K562 (cell line): ENCODE measurements around the gene ZSCAN22. TPM values are rescaled to one million over a fixed set of nuclear protein-coding genes. Genes with fewer than 3 reads are reported as not detected.

Experiments used
- CBX8 ChIP-seq: fragments of 200-600 bp; sonication (generic); IDR thresholded peaks from 2 replicates; pipeline ENCODE4 v1.6.1; 2012; ENCODE audit warnings: borderline replicate concordance, mixed run types, low read depth, mild to moderate bottlenecking, moderate library complexity, mixed read lengths, low read length, control low read depth, inconsistent platforms; ENCODE audit not compliant: poor library complexity, severe bottlenecking; ENCODE audit errors: extremely low read depth
- CC2D1A ChIP-seq: fragments of 450-650 bp; IDR thresholded peaks from 2 replicates; pipeline ENCODE4 v1.6.1; 2017; ENCODE audit warnings: mild to moderate bottlenecking
- CREM ChIP-seq: IDR thresholded peaks from 2 replicates; pipeline ENCODE4 v1.6.1; 2014; ENCODE audit warnings: antibody characterized with exemption, low read depth
- HMGN3 ChIP-seq: IDR thresholded peaks from 2 replicates; pipeline ENCODE4 v1.6.1; 2011; ENCODE audit warnings: borderline replicate concordance, low read depth, mild to moderate bottlenecking, mixed read lengths, low read length; ENCODE audit not compliant: insufficient read length; ENCODE audit errors: extremely low read depth
- KHSRP ChIP-seq: fragments of 450-650 bp; IDR thresholded peaks from 2 replicates; pipeline ENCODE4 v1.6.1; 2017
- MCM7 ChIP-seq, 2 experiments: fragments of 450-650 bp; IDR thresholded peaks; 2 replicates each; pipeline ENCODE4 v1.6.1; 2016 to 2018
- MIER1 ChIP-seq: fragments of 450-650 bp; IDR thresholded peaks from 2 replicates; pipeline ENCODE4 v1.6.1; 2016; ENCODE audit warnings: antibody characterized with exemption, mild to moderate bottlenecking, low read depth
- MTA2 ChIP-seq: fragments of 450-650 bp; IDR thresholded peaks from 2 replicates; pipeline ENCODE4 v1.6.1; 2016; ENCODE audit warnings: low read depth
- NCOA1 ChIP-seq: fragments of 450-650 bp; IDR thresholded peaks from 2 replicates; pipeline ENCODE4 v1.6.1; 2016; ENCODE audit warnings: low read depth
- NELFE ChIP-seq: IDR thresholded peaks from 2 replicates; pipeline ENCODE4 v1.6.1; 2011; ENCODE audit warnings: mild to moderate bottlenecking; ENCODE audit not compliant: insufficient read depth, insufficient read length
- SMARCA5 ChIP-seq: fragments of 450-650 bp; IDR thresholded peaks from 2 replicates; pipeline ENCODE4 v1.6.1; 2016
- ZNF165 ChIP-seq: fragments of 250-450 bp; sonication (Bioruptor Pico); IDR thresholded peaks from 2 replicates; pipeline ENCODE4 v1.4.0; 2020; ENCODE audit warnings: borderline replicate concordance
- ZNF212 ChIP-seq: fragments of 450-650 bp; formaldehyde crosslinking; IDR thresholded peaks from 2 replicates; pipeline ENCODE4 v1.4.0; 2020; ENCODE audit warnings: mild to moderate bottlenecking
- ZNF282 ChIP-seq: sonication (generic); formaldehyde crosslinking; IDR thresholded peaks from 2 replicates; pipeline ENCODE4 v1.8.1; 2023; ENCODE audit warnings: missing genetic modification reagents
- polyA plus RNA-seq, 8 experiments: library from polyadenylated mRNA; depleted of rRNA in 4 of 8; stranded (reverse) in 5 of 8; unstranded in 3 of 8; fragments of >200 nt; fragmentation: Nextera tagmentation in 2 of 8; fragmentation: Illumina TruSeq in 1 of 8; extraction: Ambion mirVana in 2 of 8; extraction: Trizol in 1 of 8; gene quantifications; 2 replicates each; pipeline versions ENCODE4 v1.2.1 to v1.2.3, GENCODE V29; 2011 to 2014; ENCODE audit warnings: inconsistent platforms in 1 of 8, missing spikeins in 1 of 8
- total RNA-seq, 7 experiments: library from RNA; depleted of rRNA in 6 of 7; stranded (reverse); fragments of >200 nt in 6 of 7; fragmentation: Illumina TruSeq in 2 of 7; extraction: Trizol in 2 of 7; gene quantifications; 2 replicates each; pipeline versions ENCODE4 v1.2.1 to v1.2.3, GENCODE V29; 2011 to 2021; ENCODE audit warnings: low replicate concordance in 1 of 7
- TF ChIP-seq, protein P1 (sequence below): fragments of 450-650 bp; IDR thresholded peaks from 2 replicates; pipeline ENCODE4 v1.6.1; 2016; ENCODE audit warnings: low read depth
- TF ChIP-seq, protein P2 (sequence below): fragments of 450-650 bp; IDR thresholded peaks from 2 replicates; pipeline ENCODE4 v1.6.1; 2016; ENCODE audit warnings: missing biosample characterization, missing genetic modification characterization
- TF ChIP-seq, protein P3 (sequence below): IDR thresholded peaks from 2 replicates; pipeline ENCODE4 v1.6.1; 2014; ENCODE audit warnings: antibody characterized with exemption
- TF ChIP-seq, protein P4 (sequence below): fragments of 250-450 bp; sonication (Bioruptor Pico); IDR thresholded peaks from 2 replicates; pipeline ENCODE4 v1.8.0; 2021; ENCODE audit warnings: borderline replicate concordance, mild to moderate bottlenecking, moderate library complexity; ENCODE audit not compliant: poor library complexity, severe bottlenecking

The ZSCAN22 gene
- total and polyA plus RNA-seq, 9 of the 15 experiments (the other 6 are each of a cell fraction or from before 2014, with no cell fraction given): 0.98 to 5.3 (median 3.0) TPM

DNA sequence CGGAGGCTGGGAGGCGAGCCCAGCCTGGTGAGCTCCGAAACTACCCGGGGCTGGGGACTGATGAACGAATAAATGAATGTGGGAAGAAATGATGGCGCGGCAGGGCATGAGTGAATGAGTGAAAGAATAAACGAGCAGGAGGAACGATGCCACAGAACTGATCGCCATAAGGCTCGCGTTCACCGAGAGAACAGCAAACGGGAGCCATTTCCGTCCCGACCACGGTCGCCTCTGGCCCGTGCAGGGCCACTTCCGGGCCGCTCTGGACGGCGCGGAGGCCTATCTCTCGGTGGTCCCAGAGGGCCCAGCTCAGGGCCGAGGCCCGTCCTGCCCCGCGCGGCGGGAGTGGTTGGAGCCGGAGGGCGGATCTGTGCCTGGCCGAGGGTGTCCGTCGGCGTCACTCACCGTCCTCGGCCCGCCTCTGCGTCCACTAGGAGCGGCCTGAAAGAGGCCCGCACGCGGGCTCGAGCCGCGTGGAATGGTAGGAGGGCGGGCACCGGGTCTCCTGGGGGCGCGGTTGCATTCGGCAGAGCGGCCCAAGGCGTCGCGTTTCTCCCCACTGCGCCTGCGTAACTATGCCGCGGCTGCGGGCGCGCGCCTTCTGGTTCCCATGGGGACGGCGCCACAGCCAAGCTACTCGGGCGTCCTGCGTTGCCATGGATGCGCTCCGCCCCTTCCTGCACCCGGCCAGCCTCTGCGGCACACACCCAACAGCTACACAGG lies 35.6 kb downstream of the ZSCAN22 start, which contains the start of gene ZNF497 (continued):
- TF ChIP-seq, protein P1, sequence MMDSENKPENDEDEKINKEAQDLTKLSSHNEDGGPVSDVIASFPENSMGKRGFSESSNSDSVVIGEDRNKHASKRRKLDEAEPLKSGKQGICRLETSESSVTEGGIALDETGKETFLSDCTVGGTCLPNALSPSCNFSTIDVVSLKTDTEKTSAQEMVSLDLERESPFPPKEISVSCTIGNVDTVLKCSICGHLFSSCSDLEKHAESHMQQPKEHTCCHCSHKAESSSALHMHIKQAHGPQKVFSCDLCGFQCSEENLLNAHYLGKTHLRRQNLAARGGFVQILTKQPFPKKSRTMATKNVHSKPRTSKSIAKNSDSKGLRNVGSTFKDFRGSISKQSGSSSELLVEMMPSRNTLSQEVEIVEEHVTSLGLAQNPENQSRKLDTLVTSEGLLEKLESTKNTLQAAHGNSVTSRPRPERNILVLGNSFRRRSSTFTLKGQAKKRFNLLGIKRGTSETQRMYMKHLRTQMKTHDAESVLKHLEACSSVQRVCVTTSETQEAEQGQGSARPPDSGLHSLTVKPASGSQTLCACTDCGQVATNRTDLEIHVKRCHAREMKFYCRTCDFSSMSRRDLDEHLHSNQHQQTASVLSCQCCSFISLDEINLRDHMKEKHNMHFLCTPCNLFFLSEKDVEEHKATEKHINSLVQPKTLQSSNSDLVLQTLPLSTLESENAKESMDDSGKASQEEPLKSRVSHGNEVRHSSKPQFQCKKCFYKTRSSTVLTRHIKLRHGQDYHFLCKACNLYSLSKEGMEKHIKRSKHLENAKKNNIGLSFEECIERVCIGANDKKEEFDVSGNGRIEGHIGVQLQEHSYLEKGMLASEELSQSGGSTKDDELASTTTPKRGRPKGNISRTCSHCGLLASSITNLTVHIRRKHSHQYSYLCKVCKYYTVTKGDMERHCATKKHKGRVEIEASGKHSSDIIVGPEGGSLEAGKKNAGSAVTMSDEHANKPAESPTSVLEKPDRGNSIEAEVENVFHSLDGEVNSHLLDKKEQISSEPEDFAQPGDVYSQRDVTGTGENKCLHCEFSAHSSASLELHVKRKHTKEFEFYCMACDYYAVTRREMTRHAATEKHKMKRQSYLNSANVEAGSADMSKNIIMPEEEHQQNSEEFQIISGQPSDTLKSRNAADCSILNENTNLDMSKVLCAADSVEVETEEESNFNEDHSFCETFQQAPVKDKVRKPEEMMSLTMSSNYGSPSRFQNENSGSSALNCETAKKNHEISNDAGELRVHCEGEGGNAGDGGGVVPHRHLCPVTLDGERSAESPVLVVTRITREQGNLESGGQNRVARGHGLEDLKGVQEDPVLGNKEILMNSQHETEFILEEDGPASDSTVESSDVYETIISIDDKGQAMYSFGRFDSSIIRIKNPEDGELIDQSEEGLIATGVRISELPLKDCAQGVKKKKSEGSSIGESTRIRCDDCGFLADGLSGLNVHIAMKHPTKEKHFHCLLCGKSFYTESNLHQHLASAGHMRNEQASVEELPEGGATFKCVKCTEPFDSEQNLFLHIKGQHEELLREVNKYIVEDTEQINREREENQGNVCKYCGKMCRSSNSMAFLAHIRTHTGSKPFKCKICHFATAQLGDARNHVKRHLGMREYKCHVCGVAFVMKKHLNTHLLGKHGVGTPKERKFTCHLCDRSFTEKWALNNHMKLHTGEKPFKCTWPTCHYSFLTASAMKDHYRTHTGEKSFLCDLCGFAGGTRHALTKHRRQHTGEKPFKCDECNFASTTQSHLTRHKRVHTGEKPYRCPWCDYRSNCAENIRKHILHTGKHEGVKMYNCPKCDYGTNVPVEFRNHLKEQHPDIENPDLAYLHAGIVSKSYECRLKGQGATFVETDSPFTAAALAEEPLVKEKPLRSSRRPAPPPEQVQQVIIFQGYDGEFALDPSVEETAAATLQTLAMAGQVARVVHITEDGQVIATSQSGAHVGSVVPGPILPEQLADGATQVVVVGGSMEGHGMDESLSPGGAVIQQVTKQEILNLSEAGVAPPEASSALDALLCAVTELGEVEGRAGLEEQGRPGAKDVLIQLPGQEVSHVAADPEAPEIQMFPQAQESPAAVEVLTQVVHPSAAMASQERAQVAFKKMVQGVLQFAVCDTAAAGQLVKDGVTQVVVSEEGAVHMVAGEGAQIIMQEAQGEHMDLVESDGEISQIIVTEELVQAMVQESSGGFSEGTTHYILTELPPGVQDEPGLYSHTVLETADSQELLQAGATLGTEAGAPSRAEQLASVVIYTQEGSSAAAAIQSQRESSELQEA: no peak; the same call in 1 of the 2 replicates
- TF ChIP-seq NELFE (no peak), MIER1 (0 out of 2 replicates have a peak, but pooled peaks have one; percentile 40), CBX8 (no peak), ZNF212 (no peak), NCOA1 (peak; percentile 77), MCM7 (IDR thresholded peaks at IDR 0.05) (no peak), CC2D1A (peak; percentile 50; the same call in 1 of the 2 replicates), ZNF282 (CRISPR knock-in tag) (no peak), CREM (peak; percentile 65; the same call in 1 of the 2 replicates), MTA2 (no peak), HMGN3 (peak; percentile 86), KHSRP (no peak), ZNF165 (no peak; the same call in 1 of the 2 replicates), SMARCA5 (peak; percentile 11; the same call in 1 of the 2 replicates)
- TF ChIP-seq, protein P2, sequence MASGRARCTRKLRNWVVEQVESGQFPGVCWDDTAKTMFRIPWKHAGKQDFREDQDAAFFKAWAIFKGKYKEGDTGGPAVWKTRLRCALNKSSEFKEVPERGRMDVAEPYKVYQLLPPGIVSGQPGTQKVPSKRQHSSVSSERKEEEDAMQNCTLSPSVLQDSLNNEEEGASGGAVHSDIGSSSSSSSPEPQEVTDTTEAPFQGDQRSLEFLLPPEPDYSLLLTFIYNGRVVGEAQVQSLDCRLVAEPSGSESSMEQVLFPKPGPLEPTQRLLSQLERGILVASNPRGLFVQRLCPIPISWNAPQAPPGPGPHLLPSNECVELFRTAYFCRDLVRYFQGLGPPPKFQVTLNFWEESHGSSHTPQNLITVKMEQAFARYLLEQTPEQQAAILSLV (tag): no peak
- TF ChIP-seq, protein P3, sequence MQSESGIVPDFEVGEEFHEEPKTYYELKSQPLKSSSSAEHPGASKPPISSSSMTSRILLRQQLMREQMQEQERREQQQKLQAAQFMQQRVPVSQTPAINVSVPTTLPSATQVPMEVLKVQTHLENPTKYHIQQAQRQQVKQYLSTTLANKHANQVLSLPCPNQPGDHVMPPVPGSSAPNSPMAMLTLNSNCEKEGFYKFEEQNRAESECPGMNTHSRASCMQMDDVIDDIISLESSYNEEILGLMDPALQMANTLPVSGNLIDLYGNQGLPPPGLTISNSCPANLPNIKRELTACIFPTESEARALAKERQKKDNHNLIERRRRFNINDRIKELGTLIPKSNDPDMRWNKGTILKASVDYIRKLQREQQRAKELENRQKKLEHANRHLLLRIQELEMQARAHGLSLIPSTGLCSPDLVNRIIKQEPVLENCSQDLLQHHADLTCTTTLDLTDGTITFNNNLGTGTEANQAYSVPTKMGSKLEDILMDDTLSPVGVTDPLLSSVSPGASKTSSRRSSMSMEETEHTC: no peak; the same call in 1 of the 2 replicates
- TF ChIP-seq, protein P4, sequence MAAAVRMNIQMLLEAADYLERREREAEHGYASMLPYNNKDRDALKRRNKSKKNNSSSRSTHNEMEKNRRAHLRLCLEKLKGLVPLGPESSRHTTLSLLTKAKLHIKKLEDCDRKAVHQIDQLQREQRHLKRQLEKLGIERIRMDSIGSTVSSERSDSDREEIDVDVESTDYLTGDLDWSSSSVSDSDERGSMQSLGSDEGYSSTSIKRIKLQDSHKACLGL: no peak
